GM20000 (cell line): ENCODE measurements around the gene CHCHD2.
"Not testable (repeated sequence)": the region's sequence is repeated elsewhere in the genome, so short reads cannot be mapped to it uniquely, and the experiment has no call there.

Experiments used
- DNase-seq: peaks from one replicate; pipeline ENCODE4 v3.0.0; 2012; ENCODE audit warnings: low spot score
- TF ChIP-seq, protein P1 (sequence below): IDR thresholded peaks from 2 replicates; pipeline ENCODE4 v1.5.1; 2012; ENCODE audit warnings: mild to moderate bottlenecking, control low read depth; ENCODE audit errors: extremely low read depth, missing control alignments

The CHCHD2 gene

DNA sequence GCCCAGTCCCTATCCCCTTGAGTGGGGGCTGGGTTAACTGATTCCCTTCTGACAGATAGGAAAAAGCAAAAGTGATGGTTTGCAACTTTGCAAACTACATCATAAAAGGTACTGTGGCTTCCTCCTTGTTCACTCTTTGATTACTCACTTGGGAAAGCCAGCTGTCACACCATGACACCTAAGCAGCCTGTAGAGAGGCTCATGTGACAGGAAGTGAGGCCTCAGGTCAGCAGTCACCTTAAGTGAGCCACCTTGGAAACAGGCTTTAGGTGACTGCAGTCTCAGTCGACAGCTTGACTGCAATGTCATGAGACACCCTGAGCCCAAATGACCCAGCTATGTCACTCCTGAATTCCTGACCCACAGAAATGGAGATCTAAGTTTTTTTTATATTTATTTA is 4.3 kb upstream of the CHCHD2 start:
- TF ChIP-seq, protein P1, sequence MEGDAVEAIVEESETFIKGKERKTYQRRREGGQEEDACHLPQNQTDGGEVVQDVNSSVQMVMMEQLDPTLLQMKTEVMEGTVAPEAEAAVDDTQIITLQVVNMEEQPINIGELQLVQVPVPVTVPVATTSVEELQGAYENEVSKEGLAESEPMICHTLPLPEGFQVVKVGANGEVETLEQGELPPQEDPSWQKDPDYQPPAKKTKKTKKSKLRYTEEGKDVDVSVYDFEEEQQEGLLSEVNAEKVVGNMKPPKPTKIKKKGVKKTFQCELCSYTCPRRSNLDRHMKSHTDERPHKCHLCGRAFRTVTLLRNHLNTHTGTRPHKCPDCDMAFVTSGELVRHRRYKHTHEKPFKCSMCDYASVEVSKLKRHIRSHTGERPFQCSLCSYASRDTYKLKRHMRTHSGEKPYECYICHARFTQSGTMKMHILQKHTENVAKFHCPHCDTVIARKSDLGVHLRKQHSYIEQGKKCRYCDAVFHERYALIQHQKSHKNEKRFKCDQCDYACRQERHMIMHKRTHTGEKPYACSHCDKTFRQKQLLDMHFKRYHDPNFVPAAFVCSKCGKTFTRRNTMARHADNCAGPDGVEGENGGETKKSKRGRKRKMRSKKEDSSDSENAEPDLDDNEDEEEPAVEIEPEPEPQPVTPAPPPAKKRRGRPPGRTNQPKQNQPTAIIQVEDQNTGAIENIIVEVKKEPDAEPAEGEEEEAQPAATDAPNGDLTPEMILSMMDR = no peak
- DNase-seq = no peak

DNA sequence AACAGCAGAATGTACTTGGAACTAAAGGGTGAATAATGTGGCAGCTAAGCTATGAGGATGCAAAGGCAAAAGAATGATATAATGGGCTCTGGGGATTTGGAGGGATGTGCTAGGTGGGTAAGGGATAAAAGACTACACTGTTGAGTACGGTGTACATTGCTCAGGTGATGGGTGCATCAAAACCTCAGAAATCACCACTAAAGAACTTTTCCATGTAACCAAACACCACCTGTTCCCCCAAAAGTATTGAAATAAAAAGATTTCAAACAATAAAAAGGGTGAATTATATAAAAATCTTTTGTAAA is 1.6 kb upstream of the CHCHD2 start:
- DNase-seq = no peak
- TF ChIP-seq, protein P1 = no peak

DNA sequence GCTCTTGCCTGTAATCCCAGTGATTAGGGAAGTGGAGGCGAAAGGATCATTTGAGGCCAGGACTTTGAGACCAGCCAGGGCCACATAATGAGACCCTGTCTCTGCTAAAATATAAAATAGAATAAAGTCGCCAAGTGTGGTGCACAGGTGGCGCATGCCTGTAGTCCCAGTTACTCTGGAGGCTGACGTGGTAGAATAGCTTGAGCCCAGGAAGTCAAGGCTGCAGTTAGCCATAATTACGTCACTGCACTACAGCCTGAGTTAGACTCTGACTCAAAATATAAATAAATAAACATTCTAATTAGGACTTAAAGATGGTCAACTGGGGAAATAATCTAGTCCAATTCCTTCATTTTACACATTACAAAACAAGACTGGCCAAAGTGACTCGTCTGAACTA is 768 bp downstream of the CHCHD2 start:
- TF ChIP-seq, protein P1 = no peak
- DNase-seq = no peak

DNA sequence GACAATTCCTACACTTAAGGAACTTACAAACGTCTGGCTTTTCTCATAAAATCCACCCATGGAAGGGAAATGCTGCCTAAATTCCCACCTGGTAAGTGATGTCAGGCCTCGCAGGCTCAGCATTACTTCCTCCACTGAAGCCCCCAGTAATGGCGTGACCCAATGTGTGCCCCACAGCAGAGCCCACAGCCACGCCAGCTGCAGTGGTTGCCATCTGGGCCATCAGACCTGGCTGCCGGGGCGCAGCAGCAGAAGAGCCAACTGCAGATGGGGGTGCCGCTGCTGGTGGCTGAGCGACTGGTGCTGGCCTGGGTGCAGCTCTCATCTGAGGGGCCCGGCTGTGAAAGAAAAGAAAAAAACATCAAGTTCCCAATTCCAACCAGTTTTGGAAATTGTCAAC is 2.1 kb downstream of the CHCHD2 start:
- DNase-seq = not testable (repeated sequence)

DNA sequence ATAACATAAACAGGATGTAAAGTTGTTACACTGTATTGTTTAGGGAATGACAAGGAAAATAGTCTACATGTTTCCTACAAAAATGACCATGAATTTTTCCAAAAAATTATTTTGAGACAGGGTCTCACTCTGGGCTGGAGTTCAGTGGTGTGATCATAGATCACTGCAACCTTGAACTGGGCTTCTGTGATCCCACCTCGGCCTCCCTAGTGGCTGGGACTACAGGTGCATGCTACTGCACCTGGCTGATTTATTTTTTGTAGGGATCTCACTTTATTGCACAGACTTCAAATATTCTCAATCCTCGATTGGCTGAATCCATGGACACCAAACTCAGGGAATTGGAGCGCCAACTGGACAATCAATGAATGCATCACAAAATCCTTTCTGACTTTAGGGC is 6.6 kb downstream of the CHCHD2 start:
- DNase-seq = no peak

DNA sequence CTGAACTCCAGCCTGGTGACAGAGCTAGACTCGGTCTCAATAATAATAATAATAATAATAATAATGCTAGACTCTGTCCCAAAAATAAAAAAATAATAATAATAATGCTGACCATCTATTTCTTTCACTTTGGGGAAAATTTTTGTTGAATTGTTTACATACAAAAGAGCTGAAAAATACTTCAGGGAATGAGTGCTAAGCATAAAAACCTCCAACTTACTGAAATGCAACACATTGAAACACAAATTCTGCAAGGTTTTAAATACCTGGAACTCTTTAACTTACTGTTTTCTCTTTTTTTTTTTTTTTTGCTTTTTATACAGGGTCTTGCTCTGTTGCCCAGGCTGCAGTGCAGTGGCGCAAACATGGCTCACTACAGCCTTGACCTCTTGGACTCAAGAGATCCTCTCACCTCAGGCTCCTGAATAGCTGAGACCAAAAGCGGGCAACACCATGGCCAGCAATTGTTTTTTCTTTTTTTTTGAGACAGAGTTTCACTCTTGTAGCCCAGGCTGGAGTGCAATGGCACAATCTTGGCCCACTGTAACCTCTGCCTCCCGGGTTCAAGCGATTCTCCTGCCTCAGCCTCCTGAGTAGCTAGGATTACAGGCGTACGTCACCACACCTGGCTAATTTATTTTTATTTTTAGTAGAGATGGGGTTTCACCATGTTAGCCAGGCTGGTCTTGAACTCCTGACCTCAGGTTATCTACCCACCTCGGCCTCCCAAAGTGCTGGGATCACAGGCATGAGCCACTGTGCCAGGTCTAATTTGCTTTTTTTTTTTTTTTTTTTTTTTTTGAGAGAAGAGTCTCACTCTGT is 7.9 kb downstream of the CHCHD2 start:
- DNase-seq = not testable (repeated sequence)

More for the DNA sequence above, 6.6 kb downstream of the CHCHD2 start:
- TF ChIP-seq, protein P1 = no peak

DNA sequence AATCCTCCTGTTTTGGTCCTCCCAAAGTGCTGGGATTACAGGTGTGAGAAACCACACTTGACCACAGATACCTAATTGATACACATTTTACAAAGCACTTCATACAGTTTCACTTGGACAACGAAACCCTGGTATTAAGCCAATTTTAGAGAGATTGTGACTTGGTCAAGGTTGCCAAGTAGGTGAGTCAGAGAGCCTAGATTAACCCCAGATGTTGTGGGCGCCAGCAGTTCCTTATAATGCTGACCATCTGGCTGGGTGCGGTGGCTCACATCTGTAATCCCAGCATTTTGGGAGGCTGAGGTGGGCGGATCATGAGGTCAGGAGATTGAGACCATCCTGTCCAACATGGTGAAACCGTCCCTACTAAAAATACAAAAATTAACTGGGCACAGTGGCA is 8.6 kb downstream of the CHCHD2 start:
- TF ChIP-seq, protein P1 = no peak
- no peak for DNase-seq

DNA sequence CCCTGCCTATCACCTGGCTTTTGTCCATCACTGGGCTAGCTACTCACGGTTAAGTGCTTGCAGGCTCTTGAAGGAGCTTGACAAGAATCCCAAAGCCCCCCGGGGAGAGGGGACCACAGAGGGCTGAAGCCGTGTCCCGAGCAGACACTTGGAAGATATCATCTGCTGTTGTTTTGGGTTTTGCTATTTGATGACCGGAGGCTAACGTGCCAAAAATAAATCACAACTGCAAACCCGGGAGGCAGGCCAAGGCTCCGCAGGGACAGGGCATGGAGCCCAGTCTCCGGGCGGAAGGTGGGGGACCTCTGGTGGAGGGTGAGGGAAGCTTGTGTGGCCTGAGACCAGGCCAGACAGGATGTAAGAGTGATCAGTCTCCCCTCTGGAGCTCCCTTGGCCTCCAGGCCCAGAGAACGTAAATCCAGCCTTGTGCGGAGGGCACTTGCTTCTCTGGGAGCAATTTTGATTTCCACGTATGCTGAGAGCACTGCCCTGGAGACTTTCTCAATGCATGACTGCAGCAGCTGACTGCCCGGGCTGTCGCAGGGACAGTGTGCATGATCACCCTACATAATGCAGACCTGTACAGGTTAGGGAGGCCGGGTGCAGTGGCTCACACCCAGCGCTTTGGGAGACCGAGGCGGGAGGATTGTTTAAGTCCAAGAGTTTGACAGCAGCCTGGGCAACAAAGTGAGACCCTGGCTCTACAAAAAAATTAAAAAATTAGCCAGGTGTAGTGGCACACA is 13.3 kb downstream of the CHCHD2 start, which contains the start of gene PHKG1:
PHKG1 (minus strand) TSS at position 164 of the 743 bp plus-strand sequence. CDS start 4,011 bp downstream, outside the sequence.
- no peak for DNase-seq
- TF ChIP-seq, protein P1 = no peak

DNA sequence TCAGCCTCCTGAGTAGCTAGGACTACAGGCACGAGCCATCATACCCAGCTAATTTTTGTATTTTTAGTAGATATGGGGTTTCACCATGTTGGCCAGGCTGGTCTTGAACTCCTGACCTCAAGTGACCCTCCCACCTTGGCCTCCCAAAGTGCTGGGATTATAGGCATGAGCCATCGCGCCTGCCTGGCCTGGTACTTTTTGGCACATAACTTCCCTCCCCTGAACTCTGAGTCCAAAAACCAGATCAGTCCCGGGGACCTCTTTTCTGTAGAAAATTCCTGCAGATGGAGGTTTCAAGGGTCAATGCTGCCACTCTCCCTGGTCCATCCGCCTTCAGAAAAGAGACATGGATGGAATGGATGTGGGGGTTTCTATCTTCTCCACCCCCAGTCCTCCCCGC is 13.9 kb downstream of the CHCHD2 start:
- not testable (repeated sequence) for DNase-seq
